ENCODE data around the gene RAB3GAP2.
"Not testable (repeated sequence)": the region's sequence is repeated elsewhere in the genome, so short reads cannot be mapped to it uniquely, and the experiment has no call there.

RAB3GAP2 gene

DNA sequence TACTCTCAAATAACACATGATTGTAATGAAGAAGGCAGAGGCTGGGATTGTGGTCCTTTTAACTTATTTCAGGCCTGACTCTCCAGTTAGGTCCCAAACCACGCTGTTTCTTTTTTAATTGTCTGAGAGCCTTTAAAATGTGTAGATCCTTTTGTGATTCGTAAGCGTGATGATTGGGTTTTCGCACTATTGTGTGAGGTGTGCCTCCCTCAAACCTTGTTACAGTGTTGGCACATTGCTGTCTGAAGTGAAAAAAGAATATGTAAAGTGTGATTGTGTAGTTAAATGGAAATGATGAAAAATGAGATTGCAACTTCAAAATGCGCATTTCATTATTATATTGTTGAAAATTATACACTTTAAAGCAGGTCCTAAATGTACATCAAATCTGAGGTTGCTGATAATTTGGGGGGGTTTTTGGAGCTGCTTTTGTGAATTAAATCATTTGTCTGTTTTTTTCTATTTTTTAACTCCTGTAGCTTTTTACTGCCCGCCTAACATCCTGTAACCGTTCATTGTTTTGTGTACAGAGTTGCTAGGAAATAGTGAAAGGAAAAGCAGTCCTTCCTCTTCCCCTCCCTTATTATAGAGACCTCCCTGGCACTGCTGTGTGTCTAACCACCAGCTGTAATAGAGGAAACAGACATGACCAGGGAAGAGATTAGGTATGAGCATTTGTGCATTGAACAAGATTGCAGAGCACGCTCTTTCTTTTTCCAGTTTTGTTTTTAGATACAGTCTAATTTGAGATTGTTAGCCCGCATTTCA, 135.1 kb downstream of the RAB3GAP2 start:
- DNase-seq (ENCODE audit: low spot score): no peak

DNA sequence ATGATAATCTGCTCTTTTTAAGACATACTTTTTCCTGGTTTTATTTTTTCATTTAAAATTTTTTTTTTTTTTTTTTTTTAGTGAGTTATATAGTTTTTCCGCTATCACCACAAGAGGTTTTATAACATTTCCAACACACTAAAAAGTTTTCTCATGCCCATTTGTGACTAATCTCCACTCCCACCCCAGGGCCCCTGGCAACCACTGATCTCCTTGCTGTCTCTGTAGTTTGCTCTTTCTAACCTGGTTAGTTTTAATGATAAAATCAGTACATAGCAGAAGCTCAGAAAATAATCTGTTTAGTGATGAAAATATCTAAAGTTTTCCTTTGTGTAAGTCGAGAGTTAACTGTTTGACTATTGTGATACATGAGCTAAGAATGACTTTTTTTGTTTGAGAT, 136.5 kb downstream of the RAB3GAP2 start:
- DNase-seq (ENCODE audit: low spot score): no peak

DNA sequence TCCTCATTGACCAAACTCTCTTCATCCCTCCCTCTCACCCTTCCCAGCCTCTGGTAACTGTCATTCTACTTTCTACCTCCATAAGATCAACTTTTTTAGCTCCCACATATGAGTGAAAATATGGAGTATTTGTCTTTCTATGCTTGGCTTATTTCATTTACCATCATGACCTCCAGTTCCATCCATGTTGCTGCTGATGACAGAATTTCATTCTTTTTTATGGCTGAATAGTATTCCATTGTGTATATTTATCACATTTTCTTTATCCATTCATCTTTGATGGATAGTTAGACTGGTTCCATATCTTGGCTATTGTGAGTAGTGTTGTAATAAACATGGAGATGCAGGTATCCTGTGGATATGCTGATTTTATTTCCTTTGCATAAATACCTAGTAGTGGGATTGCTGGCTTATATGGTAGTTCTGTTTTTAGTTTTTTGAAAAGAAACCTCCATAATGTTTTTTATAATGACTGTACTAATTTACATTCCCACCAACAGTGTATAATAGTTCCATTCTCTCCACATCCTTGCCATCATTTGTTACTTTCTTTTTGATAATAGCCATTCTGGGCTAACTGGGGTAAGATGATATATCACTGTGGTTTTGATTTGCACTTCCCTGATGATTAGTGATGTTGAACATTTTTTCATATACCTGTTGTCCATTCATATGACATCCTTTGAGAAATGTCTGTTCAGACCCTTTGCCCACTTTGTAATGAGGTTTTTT, 142.6 kb downstream of the RAB3GAP2 start:
- DNase-seq (ENCODE audit: low spot score): no peak

DNA sequence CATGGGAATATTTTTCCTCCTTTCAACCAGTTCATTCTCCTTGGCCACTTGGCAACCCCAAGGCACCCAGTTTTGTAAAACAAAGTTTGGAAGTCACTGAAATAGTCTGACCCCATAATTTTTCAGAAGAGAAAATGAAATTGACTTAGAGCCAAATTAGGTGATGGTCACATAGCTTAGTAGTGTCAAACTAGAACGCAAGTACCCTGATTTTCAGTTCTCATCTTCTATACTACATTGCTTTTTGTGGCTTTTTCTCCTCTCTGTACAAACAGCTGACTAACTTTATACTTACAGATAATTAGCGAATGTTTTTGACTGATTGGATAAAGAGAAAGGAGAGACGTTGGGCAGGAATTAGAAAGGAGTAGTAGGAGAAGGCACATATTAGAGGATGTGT, 145.2 kb downstream of the RAB3GAP2 start:
- DNase-seq (ENCODE audit: low spot score): no peak

DNA sequence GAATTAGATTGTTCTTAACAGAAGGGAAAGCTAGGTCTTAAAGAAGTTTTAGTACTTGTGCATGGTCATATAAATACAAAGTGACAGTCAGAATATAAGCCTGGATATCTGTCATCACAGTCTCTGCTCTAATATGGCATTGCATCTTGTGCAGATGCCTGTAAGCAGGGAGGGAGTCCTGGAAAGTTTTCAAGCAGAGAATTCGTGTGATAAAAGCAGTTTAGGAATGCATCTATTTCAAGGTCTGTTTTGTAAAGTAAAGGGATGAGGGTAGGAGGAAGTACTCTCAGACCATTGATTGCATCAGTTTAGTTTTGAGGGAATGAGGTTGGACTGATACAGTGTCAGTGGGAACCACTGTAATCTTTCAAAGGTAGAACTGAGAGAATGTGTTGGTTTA, 147.7 kb downstream of the RAB3GAP2 start:
- DNase-seq (ENCODE audit: low spot score): peak; percentile 25

DNA sequence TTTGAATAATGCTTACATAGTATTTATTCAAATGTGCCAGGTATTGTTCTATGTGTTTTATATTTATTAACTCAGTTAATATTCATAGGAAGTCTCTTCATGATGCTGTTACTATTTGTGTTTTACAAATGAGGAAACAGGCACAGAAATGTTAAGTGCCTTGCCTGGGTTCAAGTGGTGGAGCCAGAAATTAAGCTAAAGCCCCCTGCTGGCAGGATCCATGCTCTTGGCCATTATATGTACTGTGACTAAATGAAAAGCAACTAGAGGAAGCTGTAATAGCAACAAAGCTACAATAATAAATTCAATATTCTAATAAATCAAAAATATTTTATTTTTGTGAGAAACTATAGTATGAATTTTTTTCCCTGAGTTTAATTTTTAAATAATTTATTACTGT, 148.4 kb downstream of the RAB3GAP2 start:
- no peak for DNase-seq (ENCODE audit: low spot score)

DNA sequence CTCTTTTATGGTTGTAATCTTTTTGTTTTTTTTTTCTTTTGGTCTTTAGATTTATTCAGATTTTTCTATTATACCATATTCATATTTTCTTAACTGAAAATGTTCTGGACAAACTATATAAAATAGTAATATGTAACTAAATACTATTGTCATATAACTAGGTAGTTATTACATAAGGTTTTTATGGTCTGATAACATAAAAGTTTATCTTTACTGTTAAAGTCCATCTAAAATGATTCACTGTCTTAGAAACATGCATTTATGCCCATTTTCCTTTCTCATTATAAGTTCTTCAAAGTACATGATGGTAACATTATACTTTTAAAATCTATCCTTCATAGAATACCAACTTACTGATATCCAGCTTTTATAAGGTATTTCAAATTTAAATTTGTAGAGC, 149.2 kb downstream of the RAB3GAP2 start:
- no peak for DNase-seq (ENCODE audit: low spot score)

DNA sequence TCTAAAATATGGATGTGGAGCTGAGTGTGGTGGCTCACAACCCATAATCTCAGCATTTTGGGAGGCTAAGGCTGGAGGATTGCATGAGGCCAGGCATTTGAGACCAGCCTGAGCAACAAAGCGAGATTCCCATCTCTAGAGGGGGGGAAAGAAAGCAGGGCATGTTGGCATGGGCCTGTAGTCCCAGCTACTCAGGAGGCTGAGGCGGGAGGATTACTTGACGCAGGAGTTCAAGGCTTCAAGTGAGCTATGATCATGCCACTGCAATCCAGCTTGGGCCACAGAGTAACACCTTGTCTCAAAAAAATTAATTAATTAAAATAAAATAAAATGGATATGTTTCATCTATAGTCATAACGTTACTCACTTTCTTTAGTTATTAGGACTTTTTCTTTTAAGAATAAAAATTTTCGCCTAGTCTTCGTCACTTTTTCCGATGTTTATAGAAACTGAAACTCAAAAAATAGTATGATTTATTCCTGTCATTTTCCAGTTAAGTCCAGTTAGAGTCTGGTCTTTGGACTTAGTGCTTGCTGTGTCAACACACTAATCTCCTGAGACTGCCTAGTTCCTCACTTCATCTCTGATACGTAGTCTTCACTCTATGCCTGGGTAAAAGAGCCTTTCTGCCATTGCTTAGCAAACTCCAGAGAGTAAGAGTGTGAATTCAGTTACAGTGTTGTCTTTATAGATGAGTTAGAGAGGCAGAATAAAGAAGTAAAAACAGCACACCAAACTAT, 150.3 kb downstream of the RAB3GAP2 start:
- no peak for DNase-seq (ENCODE audit: low spot score)

DNA sequence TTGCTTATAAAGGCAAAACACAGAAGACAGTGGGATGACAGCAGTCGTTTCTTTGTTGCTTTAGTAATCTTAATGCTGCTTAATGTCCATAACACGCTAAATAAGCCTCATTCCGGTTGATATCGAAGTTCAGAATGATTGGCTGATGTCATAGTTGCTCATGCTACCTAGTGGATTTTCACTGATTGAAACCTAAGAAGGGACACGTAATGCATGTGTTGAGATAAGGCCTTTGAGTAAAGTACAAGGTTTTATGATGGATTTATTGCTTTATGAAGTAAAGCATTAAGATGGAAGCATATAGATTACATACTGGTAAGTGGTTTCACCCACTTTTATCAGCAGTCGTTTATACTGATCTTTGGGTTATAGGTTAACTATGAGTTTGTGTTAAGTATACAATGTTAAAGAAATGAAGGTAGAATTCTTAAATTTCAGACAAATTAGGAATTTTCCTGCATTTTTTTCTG, 153.2 kb downstream of the RAB3GAP2 start:
- no peak for DNase-seq (ENCODE audit: low spot score)

DNA sequence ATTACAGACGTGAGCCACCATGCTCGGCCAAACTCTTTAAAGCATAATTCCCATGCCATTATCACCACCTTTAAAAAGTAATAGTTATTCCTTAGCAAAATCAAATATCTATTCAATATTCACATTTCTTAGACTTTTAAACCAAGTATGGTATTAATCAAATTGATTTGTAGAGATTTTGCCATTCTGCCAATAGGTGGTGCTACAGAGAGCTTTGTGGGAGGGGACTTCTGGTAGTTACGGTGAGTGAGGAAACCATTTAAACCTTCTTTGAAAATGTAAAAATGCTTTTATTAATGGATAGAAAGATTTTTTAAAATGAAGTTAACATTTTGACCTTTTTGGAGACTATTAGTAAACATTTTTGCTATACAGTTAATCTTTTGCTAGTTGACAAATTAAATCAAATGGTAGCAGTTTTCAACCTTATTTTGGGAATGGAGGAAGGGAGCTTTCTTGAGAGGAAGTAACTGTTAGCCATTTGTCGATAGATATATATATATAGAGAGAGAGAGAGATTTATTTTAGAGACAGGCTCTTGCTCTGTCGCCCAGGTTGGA, 159.0 kb downstream of the RAB3GAP2 start:
- DNase-seq (ENCODE audit: low spot score): peak; percentile 26

DNA sequence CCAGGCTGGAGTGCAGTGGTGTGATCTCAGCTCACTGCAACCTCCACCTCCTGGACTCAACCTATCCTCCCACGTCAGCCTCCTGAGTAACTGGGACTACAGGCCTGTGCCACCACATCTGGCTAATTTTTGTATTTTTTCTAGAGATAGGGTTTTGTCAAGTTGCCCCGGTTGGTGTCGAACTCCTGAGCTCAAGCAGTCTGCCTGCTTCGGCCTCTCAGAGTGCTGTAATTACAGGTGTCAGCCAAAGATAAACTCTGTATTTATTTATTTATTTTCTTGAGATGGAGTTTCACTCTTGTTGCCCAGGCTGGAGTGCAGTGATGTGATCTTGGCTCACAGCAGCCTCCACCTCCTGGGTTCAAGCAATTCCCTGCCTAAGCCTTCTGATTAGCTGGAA, 159.7 kb downstream of the RAB3GAP2 start:
- not testable (repeated sequence) for DNase-seq (ENCODE audit: low spot score)

DNA sequence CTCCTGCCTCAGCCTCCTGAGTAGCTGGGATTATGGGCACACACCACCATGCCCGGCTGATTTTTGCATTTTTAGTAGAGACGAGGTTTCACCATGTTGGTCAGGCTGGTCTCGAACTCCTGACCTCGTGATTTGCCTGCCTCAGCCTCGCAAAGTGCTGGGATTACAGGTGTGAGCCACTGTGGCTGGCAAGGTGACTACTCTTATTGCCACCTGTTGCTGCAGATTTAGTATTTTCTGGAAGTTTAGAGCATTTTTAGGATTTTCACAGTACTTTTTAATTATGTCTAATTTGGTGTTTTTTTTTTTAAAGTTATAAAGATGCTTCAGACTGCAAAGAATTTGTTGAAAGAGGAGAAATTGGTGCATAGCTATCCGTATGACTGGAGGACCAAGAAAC, 161.8 kb downstream of the RAB3GAP2 start:
- DNase-seq (ENCODE audit: low spot score): not testable (repeated sequence)

DNA sequence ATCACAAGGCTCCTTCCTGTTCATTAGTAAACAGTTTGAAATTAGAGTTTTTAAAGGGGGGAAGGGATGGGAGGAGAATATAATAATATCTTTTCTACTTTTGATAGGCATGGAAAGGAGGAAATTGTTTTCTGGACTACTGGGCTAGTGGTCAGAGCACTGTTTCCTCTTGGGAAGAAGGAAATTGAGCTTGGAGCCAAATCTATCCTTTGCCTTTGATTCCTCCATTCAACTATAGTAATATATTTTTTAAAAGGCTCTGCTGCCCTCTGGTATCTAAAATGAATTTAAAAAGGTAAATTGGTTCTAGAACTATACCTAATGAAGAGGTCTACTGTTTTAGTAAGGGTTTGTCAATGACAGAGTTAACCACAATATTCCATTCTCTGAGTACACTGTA, 172.4 kb downstream of the RAB3GAP2 start:
- DNase-seq (ENCODE audit: low spot score): no peak

Measured in AG08395 (cell line).